Measurements from ENCODE around the gene BAG5. TPM values are rescaled to one million over a fixed set of nuclear protein-coding genes. Genes with fewer than 3 reads are reported as not detected.
A peak's percentile ranks its signal among the peaks of the same experiment; 100 is the strongest.

The BAG5 gene
- total RNA-seq, 4 donors from 2014 or later, result 39.4 to 77.5 (median 44.4) TPM

DNA sequence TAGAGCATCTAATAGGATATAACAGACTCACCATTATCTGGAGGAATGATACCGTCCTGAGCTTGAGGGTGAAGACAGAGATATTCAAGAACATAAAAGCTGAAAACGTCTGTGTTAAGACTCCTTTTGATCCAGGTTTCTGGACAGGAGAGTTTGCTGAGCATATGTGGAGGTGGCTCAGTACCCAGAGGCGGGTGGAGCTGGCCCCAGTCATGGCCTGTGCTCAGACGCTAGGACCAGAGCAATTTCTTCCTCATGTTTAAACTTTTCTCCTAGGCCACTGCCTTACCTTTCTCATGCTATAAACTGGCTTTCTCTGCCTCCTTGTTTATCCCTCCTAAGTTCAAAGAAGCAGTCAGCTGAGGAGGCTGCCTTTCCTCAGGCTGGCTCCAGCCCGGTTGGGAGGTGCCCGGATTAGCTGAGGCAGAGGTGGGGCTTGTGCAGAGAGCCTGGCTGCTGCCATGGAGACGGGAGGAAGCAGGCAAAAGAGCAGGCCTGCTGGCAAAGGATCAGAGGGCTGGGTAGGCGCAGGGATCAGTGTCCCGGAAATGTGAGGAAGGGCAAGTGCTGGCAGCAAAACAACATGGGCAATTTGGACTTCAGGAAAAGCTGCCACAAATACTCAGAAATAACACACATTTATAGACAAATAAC, 14.0 kb upstream of the BAG5 start:
- peak; percentile 99 for DNase-seq
- Histone ChIP-seq H3K4me3 (replicated peaks in 1 of 3) (no peak overlapping the region), H3K27ac (peak overlapping the region; percentile 83 to 92 (median 89)), H3K36me3 (peaks cover 0 to 10% of the 10 kb centered on the region in 2 donors), H3K4me1 (peaks cover 13 to 48% of the 10 kb centered on the region in 2 donors), H3K9me3 (no peaks in the 10 kb centered on the region), H3K27me3 (no peaks in the 10 kb centered on the region)
- peak in 1 of 2 donors; percentile 39 for TF ChIP-seq POLR2A (IDR thresholded peaks at IDR 0.05)
- TF ChIP-seq, protein P1, sequence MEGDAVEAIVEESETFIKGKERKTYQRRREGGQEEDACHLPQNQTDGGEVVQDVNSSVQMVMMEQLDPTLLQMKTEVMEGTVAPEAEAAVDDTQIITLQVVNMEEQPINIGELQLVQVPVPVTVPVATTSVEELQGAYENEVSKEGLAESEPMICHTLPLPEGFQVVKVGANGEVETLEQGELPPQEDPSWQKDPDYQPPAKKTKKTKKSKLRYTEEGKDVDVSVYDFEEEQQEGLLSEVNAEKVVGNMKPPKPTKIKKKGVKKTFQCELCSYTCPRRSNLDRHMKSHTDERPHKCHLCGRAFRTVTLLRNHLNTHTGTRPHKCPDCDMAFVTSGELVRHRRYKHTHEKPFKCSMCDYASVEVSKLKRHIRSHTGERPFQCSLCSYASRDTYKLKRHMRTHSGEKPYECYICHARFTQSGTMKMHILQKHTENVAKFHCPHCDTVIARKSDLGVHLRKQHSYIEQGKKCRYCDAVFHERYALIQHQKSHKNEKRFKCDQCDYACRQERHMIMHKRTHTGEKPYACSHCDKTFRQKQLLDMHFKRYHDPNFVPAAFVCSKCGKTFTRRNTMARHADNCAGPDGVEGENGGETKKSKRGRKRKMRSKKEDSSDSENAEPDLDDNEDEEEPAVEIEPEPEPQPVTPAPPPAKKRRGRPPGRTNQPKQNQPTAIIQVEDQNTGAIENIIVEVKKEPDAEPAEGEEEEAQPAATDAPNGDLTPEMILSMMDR (IDR thresholded peaks at IDR 0.05), result no peak
- intact Hi-C loops (cut with DNase I), result loop anchor here (5.0 to 10.0 kb wide), 2 partner anchors 51 to 338 kb away; partner anchors contain the start of gene KLC1
- 15 to 27% methylated on average over 9 of the region's 9 CpGs for WGBS, 2 donors

DNA sequence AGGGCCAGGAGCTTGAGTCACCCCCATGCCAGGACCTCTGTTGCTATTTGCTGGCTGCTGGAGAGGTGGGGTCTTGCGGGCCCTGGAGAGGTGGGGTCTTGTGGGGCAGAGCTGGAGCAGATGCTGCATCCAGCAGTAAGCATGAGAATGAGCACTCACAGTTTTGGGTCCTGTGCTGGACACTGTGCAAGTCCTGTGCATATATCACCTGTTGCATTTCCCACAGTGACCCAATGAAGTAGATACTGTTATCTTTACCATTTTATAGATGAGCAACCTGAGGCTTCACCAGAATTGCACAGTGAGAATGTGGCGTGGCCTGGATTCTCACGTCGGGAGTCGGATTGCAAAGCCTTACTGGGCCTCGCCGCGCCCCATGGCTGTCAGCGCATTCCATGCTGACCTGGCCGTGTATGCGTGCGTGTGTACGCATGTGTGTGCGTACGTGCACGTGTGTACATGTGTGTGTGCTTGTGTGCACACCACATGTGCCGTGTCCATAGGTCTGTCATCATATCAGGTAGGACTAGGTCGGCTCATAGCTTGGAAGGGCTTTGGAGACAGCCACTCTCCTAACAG, 12.3 kb upstream of the BAG5 start:
- H3K27me3 ChIP-seq, result no peaks in the 10 kb centered on the region
- no peak overlapping the region for H3K4me3 ChIP-seq (replicated peaks in 1 of 3)
- peaks cover 20 to 59% of the 10 kb centered on the region in 2 donors for H3K4me1 ChIP-seq
- H3K27ac ChIP-seq, result peak overlapping the region in 2 of 3 donors; percentile 65 to 89
- 90 to 95% methylated on average over 18 of the region's 18 CpGs for WGBS, 2 donors
- H3K36me3 ChIP-seq, result peaks cover 0 to 10% of the 10 kb centered on the region in 2 donors
- intact Hi-C loops (cut with DNase I), result loop anchor here (5.0 to 10.0 kb wide), 2 partner anchors 53 to 340 kb away; partner anchors contain the start of gene KLC1
- DNase-seq, result no peak
- TF ChIP-seq, protein P1 (IDR thresholded peaks at IDR 0.05), result no peak
- TF ChIP-seq POLR2A (IDR thresholded peaks at IDR 0.05), result no peak
- no peaks in the 10 kb centered on the region for H3K9me3 ChIP-seq

DNA sequence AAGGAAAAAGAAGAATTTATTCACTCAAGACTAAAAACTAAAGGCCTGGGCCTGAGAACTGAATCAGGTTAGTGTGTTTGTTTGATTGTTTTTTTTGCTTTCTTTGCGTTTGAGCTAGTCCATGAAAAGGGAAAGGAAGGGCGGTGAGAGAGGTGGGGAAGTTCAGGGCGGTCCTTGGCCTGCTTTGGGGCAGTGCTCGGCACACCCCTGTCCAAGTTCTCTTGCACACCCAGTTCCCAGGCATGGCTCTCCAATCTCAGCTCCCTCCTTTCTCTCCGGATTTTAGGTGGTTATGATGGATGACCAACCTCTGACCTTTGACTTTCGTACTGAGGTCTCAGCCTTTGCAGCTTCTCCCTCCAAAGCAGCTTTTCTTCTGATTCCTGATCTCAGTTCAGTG, 11.6 kb upstream of the BAG5 start:
- no peak for DNase-seq
- intact Hi-C loops (cut with DNase I), result loop anchor here (10.0 kb wide), 1 partner anchor 341 kb away; no protein-coding TSS in a partner anchor
- WGBS, 2 donors, result 64 to 65% methylated on average over 6 of the region's 6 CpGs
- Histone ChIP-seq H3K27ac (peak overlapping the region in 2 of 3 donors; percentile 53 to 65), H3K36me3 (peaks cover 0 to 5% of the 10 kb centered on the region in 2 donors), H3K4me1 (peaks cover 20 to 66% of the 10 kb centered on the region in 2 donors), H3K4me3 (replicated peaks in 1 of 3) (no peak overlapping the region), H3K9me3 (no peaks in the 10 kb centered on the region), H3K27me3 (no peaks in the 10 kb centered on the region)
- TF ChIP-seq, protein P1 (IDR thresholded peaks at IDR 0.05), result no peak
- no peak for TF ChIP-seq POLR2A (IDR thresholded peaks at IDR 0.05)

DNA sequence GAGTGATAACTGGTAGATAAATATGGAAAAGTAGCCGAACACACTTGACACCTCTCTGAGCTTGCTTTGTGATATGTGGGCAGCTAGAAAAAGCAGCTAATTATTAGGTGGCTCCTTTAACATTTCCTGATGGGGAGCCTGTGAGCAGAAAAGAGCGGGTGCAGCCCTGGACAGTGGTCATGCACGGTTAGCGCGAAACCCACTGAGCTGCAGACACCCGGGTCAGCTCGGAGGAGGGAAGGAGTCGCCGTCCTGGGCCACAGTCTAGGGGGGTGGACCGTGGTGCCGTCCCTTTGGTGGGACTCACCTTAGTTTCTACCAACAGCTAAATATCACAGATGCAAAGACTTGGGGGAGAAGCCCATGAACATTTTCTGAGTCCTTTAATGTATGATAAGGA, 7.0 kb upstream of the BAG5 start:
- Histone ChIP-seq H3K4me1 (peaks cover 7 to 60% of the 10 kb centered on the region in 2 donors), H3K36me3 (no peaks in the 10 kb centered on the region), H3K9me3 (no peaks in the 10 kb centered on the region), H3K27me3 (no peaks in the 10 kb centered on the region), H3K27ac (peak overlapping the region in 1 of 3 donors; percentile 53), H3K4me3 (replicated peaks in 1 of 3) (no peak overlapping the region)
- TF ChIP-seq, protein P1 (IDR thresholded peaks at IDR 0.05), result no peak
- TF ChIP-seq POLR2A (IDR thresholded peaks at IDR 0.05), result no peak
- WGBS, 2 donors, result 59 to 61% methylated on average over 11 of the region's 11 CpGs
- peak in 1 of 2 donors; percentile 34 for DNase-seq
- intact Hi-C loops (cut with DNase I), result loop anchor here (10.0 kb wide), 1 partner anchor 145 kb away; the partner anchor contains the start of genes XRCC3 and ZFYVE21

DNA sequence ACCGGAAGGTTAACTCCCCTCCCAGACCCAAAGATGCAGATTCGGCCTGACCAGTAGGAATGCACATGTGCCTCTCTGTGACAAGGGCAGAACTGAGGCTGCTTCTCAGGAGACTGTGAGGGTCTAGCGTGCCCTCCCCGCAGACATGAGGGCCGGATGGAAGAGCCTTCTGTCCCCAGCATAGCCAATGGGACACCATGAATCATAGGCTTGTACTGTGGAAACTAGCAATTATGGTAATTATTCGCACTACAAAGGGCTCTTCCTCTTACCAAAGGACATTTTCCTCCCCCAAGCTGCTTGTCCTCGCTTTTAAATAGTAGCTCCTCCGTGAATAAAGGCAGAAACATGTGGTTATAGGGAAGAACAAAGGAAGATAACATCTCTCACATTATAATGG, 6.5 kb upstream of the BAG5 start:
- DNase-seq, result no peak
- Histone ChIP-seq H3K4me3 (replicated peaks in 1 of 3) (no peak overlapping the region), H3K27me3 (no peaks in the 10 kb centered on the region), H3K4me1 (peaks cover 11 to 60% of the 10 kb centered on the region in 2 donors), H3K27ac (no peak overlapping the region), H3K9me3 (no peaks in the 10 kb centered on the region), H3K36me3 (no peaks in the 10 kb centered on the region)
- 75 to 79% methylated on average over 6 to 8 of the region's 8 CpGs for WGBS, 2 donors
- TF ChIP-seq POLR2A (IDR thresholded peaks at IDR 0.05), result no peak
- TF ChIP-seq, protein P1 (IDR thresholded peaks at IDR 0.05), result no peak
- intact Hi-C loops (cut with DNase I), result loop anchor here (10.0 kb wide), 1 partner anchor 146 kb away; the partner anchor contains the start of genes XRCC3 and ZFYVE21

Data from thyroid gland (tissue), 4 donors.